Myocyte (in vitro differentiated cells): ENCODE measurements around the gene KRTAP9-8. TPM values are rescaled to one million over a fixed set of nuclear protein-coding genes. Genes with fewer than 3 reads are reported as not detected.
"Not testable (repeated sequence)": the region's sequence is repeated elsewhere in the genome, so short reads cannot be mapped to it uniquely, and the experiment has no call there.

Source experiments
- DNase-seq: peaks from one replicate; pipeline ENCODE4 v3.0.0-alpha.2; 2012; ENCODE audit warnings: low read depth
- total RNA-seq: library from RNA; depleted of rRNA; stranded (reverse); fragments of >200 nt; gene quantifications from 2 replicates; pipeline ENCODE4 v1.2.3, GENCODE V29; 2014

KRTAP9-8 gene
- total RNA-seq, 1 donor from 2014 or later = not detected

DNA sequence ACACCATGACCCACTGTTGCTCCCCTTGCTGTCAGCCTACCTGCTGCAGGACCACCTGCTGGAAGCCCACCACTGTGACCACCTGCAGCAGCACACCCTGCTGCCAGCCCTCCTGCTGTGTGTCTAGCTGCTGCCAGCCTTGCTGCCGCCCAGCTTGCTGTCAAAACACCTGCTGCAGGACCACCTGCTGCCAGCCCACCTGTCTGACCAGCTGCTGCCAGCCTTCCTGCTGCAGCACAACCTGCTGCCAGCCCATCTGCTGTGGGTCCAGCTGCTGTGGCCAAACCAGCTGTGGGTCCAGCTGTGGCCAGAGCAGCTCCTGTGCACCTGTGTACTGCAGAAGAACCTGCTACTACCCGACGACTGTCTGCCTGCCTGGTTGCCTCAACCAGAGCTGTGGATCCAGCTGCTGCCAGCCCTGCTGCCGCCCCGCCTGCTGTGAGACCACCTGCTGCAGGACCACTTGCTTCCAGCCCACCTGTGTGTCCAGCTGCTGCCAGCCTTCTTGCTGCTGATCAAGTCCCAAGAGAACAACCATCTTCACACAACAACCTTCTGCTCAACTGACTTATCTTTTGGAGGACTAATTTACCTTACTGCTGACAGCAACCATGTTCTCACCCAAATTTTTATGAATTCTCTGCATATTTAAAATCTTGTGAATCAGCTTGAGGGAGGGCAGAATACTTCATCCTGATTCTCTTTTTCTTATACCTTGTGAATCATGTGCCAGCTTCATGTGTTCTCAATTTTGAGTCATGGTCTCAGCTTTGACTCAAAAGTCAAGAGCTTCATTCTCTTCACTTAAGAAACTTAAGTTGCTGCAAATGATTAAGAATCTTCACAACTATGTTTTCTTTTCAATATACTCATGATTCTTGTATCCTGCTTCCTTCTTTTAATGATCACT lies 17.8 kb downstream of the KRTAP9-8 start, which contains the start of gene KRTAP9-9:
KRTAP9-9 (plus strand) TSS at position 4 of the 910 bp plus-strand sequence.
- not testable (repeated sequence) for DNase-seq

DNA sequence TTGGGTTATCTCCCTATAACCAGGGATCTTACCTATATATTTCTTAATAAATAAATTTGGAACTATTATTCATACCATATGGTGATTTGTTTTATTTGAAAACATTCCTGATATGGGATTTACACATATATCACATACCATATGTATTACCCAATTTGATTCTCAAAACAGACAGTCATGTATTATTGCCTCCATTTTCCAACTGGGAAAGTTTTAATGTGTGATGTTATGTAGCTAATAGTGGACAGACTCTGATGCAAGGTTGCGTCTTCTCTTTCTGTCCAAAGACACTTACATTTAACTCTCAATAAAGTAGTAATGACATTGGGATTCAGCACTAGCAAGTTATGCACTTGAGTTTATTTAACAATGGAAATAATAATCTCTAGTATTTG lies 18.5 kb downstream of the KRTAP9-8 start:
- DNase-seq = no peak

DNA sequence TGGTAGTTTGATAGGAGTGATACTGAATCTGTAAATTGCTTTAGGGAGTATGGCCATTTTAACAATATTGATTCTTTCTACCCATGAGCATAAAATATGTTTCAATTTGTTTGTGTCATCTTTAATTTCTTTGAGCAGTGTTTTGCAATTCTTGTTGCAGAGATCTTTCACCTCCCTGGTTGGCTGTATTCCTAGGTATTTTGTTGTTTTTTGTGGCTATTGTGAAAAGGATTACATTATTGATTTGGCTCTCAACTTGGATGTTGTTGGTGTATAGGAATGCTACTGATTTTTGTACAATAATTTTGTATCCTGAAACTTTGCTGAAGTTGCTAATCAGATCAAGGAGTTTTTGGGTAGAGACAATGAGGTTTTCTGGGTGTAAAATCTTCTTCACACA lies 20.6 kb downstream of the KRTAP9-8 start:
- DNase-seq = no peak

DNA sequence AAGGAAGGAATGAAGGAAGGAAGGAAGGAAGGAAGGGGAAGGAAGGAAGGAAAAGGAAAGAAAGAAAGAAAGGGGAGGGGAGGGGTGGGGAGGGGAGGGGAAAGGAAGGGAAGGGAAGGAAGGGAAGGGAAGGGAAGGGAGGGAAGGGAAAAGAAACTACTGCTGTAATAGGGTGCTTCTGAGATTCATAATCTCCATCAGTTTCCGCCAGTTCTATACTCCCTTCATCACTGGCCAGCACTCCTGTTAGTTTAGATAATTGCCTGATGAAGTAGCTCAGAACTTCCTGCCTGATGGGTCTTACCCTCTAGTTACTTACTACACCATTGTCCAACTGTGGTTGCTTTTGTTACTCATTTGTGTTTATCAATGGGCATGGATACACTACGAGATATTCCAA lies 25.4 kb downstream of the KRTAP9-8 start:
- no peak for DNase-seq

DNA sequence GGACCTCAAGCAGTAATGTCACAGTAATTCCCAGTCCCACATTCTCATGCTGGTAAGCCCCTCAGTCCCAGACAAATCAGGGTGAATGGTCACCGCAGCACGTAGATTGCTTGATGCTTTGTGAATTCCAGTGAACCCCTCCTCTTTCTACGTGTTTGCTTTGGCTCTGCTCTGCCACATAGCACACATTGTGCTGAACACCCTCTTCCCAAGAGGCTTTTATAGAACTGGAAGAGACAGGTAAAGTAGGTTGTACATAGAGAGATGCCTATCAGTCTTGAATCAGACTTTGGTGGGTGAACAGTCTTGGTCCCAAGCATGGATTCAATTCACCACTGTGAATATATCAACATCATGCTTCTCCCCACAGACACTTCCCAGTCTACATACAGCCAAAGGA lies 26.8 kb downstream of the KRTAP9-8 start:
- DNase-seq = no peak

DNA sequence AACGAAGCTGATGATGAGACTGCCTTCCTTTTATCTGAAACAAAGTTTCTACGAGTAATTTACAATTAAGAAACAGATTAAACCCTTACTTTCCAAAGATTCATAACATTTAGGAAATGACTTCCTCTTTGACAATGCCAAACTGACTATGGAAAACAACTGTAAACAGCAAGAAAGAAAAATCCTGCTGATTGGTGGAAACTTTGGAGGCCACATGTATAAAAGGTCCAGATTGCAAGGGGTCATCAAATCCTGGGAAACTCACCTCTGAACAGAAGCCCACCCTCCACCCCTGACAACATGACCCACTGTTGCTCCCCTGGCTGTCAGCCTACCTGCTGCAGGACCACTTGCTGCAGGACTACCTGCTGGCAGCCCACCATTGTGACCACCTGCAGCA lies 27.3 kb downstream of the KRTAP9-8 start, which contains the start of gene KRTAP9-6:
KRTAP9-6 (plus strand) TSS at position 301 of the 400 bp plus-strand sequence; CDS start at position 301, 0 bp downstream.
- DNase-seq = no peak

DNA sequence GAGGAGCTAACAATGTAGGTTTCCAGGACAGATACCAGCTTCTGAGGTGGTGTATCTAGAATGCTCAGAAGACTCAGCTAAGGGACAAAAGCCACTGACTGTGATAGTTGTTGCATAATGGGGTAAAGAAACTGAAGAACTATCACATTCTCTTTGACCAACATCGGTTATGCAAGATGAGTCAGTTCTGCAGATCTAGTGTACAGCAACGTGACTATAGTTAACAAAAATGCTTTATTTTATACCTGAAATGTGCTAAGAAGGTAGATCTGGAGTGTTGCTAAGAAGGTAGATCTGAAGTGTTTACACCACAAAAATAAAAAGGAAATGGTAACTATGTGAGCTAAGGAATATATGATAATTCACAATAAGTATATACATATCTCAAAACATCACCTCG lies 29.9 kb downstream of the KRTAP9-8 start:
- DNase-seq = no peak

DNA sequence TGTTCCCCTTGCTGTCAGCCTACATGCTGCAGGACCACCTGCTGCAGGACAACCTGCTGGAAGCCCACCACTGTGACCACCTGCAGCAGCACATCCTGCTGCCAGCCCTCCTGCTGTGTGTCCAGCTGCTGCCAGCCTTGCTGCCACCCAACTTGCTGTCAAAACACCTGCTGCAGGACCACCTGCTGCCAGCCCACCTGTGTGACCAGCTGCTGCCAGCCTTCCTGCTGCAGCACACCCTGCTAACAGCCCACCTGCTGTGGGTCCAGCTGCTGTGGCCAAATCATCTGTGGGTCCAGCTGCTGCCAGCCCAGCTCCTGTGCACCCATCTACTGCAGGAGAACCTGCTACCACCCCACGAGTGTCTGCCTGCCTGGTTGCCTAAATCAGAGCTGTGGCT lies 33.5 kb downstream of the KRTAP9-8 start:
- DNase-seq = not testable (repeated sequence)

DNA sequence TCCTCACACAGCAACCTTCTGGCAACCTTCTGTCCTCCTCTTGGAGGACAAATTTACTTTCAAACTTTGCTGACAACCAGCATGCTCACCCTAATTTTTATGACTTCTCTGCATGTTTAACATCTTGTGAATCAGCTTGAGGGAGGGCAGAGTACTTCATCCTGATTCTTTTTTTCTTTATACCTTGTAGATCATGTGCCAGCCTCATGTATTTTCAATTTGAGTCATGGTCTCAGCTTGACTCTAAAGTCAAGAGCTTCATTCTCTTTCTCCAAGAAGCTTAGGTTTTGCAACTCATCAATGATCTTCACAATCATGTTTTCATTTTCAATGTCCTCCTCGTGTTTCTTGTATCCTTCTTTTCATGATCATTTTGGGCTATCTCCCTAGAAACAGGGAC lies 34.1 kb downstream of the KRTAP9-8 start:
- no peak for DNase-seq

DNA sequence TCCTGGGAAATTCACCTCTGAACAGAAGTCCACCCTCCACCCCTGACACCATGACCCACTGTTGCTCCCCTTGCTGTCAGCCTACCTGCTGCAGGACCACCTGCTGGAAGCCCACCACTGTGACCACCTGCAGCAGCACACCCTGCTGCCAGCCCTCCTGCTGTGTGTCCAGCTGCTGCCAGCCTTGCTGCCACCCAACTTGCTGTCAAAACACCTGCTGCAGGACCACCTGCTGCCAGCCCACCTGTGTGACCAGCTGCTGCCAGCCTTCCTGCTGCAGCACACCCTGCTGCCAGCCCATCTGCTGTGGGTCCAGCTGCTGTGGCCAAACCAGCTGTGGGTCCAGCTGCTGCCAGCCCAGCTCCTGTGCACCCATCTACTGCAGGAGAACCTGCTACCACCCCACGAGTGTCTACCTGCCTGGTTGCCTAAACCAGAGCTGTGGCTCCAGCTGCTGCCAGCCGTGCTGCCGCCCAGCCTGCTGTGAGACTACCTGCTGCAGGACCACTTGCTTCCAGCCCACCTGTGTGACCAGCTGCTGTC lies 37.9 kb downstream of the KRTAP9-8 start, which contains the start of gene KRTAP9-7:
KRTAP9-7 (plus strand) TSS at position 51 of the 543 bp plus-strand sequence; CDS start at position 51, 0 bp downstream.
- DNase-seq = not testable (repeated sequence)

DNA sequence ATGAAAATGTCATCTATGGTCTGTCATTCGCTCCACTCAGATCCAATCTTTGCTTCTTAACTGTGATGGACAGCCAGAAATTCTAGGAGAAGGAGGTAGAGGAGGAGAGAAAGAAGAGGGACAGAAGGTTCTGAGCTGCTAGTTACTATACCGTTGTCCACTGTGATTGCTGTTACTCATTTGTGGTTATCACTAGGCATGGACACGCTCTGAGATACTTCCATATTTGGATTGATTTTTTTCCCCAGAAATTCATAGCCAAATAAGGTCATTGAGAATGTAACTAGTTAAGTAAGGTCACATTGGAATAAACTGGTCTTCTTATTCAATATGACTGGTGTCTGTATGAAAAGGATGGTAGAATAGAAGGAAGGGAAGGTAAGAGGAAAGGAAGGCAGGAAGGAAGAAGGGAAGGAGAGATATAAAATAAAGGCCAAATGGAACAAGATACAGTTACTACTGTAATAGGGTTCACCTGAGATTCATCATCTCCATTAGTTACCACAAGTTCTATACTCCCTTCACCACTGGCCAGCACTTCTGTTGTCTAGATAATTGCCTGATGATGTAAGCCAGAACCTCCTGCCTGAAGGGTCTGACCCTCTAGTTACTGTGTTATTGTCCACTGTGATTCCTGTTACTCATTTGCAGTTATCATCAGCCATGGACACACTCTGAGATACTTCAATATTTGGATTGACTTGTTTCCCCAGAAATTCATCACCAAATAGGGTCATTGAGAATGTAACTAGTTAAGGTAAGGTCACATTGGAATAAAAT lies 40.6 kb downstream of the KRTAP9-8 start:
- DNase-seq = no peak

DNA sequence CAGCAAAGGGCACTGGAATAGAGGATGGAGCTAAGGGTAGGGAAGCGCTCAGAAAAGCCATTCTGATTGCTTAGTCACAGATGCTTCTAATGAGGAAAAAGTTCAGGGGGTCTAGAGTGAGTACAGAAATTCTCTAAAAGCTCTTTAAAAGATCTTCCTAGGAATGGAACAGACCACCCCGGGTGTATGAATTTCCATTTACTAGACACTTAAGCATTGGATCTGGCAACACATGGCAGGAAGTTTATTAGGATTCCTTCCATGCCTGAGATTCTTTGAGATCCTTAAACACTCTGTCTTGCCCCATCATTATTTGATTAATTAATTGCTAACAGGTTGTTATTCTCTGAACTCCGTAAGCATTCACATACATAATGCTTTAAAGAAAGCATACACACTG lies 46.2 kb downstream of the KRTAP9-8 start:
- no peak for DNase-seq

DNA sequence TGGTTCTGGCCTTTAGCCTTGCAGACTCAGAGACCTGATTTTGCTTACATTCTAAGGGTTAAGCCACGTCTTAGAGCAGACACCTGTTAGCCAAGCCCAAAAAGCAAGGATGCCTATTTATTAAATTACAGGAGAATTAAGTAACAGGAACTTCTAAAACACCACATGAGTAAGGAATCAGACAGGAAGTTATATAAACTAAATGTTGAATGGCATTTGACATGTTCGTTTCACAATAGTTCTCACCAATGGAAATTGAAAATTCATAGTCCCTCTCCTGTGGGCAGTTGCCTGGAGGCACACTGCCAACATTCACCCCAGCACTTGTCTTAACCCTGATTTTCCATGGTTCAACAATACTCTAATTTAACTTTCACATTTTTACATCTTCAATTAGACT lies 46.7 kb downstream of the KRTAP9-8 start:
- no peak for DNase-seq

DNA sequence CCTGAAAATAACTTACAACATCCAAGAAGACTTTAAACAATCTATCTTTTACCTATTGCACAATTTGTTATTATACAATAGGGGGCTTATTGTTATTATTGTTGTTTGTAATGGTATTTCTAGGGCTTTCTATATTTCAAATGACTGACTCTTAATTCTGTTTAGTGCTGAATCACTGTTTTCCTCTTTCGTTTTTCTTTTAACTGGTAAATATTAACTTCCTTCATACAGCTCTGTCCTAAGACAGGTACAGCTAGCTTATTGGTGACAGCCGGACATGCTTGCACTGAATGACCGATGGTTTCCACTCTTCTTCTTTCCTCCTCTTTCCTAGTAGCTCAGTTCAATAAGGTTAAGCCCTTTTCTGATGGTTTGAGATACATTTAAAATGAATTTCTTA lies 49.3 kb downstream of the KRTAP9-8 start:
- DNase-seq = no peak

Other genes starting within 250 kb of the KRTAP9-8 start
- not detected in 2 replicates for gene KRTAP3-3, start 243.8 kb upstream of the KRTAP9-8 start, total RNA-seq
- gene KRTAP3-2, start 238.1 kb upstream of the KRTAP9-8 start, total RNA-seq = not detected in 2 replicates
- not detected in 2 replicates for gene KRTAP3-1, start 228.9 kb upstream of the KRTAP9-8 start, total RNA-seq
- gene KRTAP1-5, start 210.8 kb upstream of the KRTAP9-8 start, total RNA-seq = 0.19 and 0.57 TPM in 2 replicates
- gene KRTAP1-4, start 207.8 kb upstream of the KRTAP9-8 start, total RNA-seq = not detected in 2 replicates
- not detected in 2 replicates for gene KRTAP1-3, start 203.1 kb upstream of the KRTAP9-8 start, total RNA-seq
- gene KRTAP1-1, start 196.5 kb upstream of the KRTAP9-8 start, total RNA-seq = 0.21 TPM in 1 of 2 replicates, not detected in the other
- gene KRTAP2-1, start 190.7 kb upstream of the KRTAP9-8 start, total RNA-seq = not detected in 2 replicates
- gene KRTAP2-2, start 182.8 kb upstream of the KRTAP9-8 start, total RNA-seq = not detected in 2 replicates
- gene KRTAP2-3, start 177.9 kb upstream of the KRTAP9-8 start, total RNA-seq = 0.19 TPM in 1 of 2 replicates, not detected in the other
- not detected in 2 replicates for gene KRTAP2-4, start 172.1 kb upstream of the KRTAP9-8 start, total RNA-seq
- gene KRTAP4-7, start 153.8 kb upstream of the KRTAP9-8 start, total RNA-seq = not detected in 2 replicates
- gene KRTAP4-8, start 139.9 kb upstream of the KRTAP9-8 start, total RNA-seq = not detected in 2 replicates
- not detected in 2 replicates for gene KRTAP4-16, start 135.8 kb upstream of the KRTAP9-8 start, total RNA-seq
- gene KRTAP4-9, start 132.6 kb upstream of the KRTAP9-8 start, total RNA-seq = not detected in 2 replicates
- not detected in 2 replicates for gene KRTAP4-11, start 119.6 kb upstream of the KRTAP9-8 start, total RNA-seq
- not detected in 2 replicates for gene KRTAP4-12, start 113.8 kb upstream of the KRTAP9-8 start, total RNA-seq
- gene KRTAP4-6, start 97.5 kb upstream of the KRTAP9-8 start, total RNA-seq = not detected in 2 replicates
- not detected in 2 replicates for gene KRTAP4-5, start 88.2 kb upstream of the KRTAP9-8 start, total RNA-seq
- gene KRTAP4-4, start 77.3 kb upstream of the KRTAP9-8 start, total RNA-seq = not detected in 2 replicates
- gene KRTAP4-3, start 69.8 kb upstream of the KRTAP9-8 start, total RNA-seq = not detected in 2 replicates
- gene KRTAP4-2, start 59.8 kb upstream of the KRTAP9-8 start, total RNA-seq = not detected in 2 replicates
- not detected in 2 replicates for gene KRTAP4-1, start 53.1 kb upstream of the KRTAP9-8 start, total RNA-seq
- not detected in 2 replicates for gene KRTAP9-1, start 48.1 kb upstream of the KRTAP9-8 start, total RNA-seq
- gene KRTAP9-2, start 11.4 kb upstream of the KRTAP9-8 start, total RNA-seq = not detected in 2 replicates
- gene KRTAP9-3, start 5.5 kb upstream of the KRTAP9-8 start, total RNA-seq = not detected in 2 replicates
- not detected in 2 replicates for gene KRTAP9-4, start 11.7 kb downstream of the KRTAP9-8 start, total RNA-seq
- gene KRTAP9-9, start 17.4 kb downstream of the KRTAP9-8 start, total RNA-seq = not detected in 2 replicates
- gene KRTAP9-6, start 27.4 kb downstream of the KRTAP9-8 start, total RNA-seq = not detected in 2 replicates
- not detected in 2 replicates for gene KRTAP9-7, start 37.7 kb downstream of the KRTAP9-8 start, total RNA-seq
- not detected in 2 replicates for gene KRTAP29-1, start 64.9 kb downstream of the KRTAP9-8 start, total RNA-seq
- gene KRTAP16-1, start 71.3 kb downstream of the KRTAP9-8 start, total RNA-seq = not detected in 2 replicates
- not detected in 2 replicates for gene KRTAP17-1, start 77.7 kb downstream of the KRTAP9-8 start, total RNA-seq
- gene KRT33A, start 112.8 kb downstream of the KRTAP9-8 start, total RNA-seq = not detected in 2 replicates
- gene KRT33B, start 131.8 kb downstream of the KRTAP9-8 start, total RNA-seq = 0.08 TPM in 1 of 2 replicates, not detected in the other
- gene KRT34, start 144.3 kb downstream of the KRTAP9-8 start, total RNA-seq = 0.16 TPM in 1 of 2 replicates, not detected in the other
- gene KRT31, start 159.6 kb downstream of the KRTAP9-8 start, total RNA-seq = 0.52 and 0.86 TPM in 2 replicates
- gene KRT37, start 186.6 kb downstream of the KRTAP9-8 start, total RNA-seq = not detected in 2 replicates
- gene KRT38, start 203.0 kb downstream of the KRTAP9-8 start, total RNA-seq = not detected in 2 replicates
- gene KRT32, start 229.4 kb downstream of the KRTAP9-8 start, total RNA-seq = not detected in 2 replicates
- not detected in 2 replicates for gene KRT35, start 243.2 kb downstream of the KRTAP9-8 start, total RNA-seq